Amniotic epithelial cell (primary cell): ENCODE measurements around the gene RANBP1.

ENCODE experiments used
- DNase-seq: peaks from one replicate; pipeline ENCODE4 v3.0.0-alpha.2; 2010; ENCODE audit warnings: low read depth

Gene RANBP1

DNA sequence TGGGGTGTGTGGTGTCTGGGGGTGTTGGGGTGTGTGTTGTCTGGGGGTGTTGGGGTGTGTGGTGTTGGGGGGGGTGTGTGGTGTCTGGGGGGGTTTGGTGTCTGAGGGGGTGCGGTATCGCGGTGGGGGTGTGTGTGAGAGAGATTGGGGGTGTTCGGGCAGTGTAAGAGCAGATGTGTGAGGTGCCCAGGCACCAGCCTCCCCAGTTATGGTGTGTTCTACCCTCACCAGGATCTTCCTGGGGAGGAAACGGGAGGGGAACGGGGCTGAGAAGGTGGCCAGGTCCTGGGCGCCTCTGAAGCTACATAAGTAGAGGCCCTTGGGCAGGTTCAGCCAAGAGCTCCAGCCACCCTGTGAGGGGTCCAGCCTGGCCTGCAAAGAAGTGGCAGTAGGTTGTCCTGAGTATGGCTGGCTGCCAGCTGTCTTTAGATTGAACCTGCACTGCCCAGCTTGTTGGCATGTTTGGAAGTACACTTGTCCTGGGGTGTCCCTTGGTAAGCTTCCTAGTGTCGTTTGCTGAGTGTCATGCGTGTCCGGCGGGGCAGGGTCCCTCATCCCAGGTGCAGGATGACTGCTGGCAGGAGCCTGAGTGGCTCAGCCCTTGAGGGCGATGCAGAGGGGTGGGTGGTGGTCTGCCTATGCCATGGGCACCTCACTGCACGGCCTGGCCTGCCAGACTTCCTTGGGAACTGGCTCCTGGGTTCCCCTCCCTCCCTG is 7.6 kb downstream of the RANBP1 start:
- no peak for DNase-seq

DNA sequence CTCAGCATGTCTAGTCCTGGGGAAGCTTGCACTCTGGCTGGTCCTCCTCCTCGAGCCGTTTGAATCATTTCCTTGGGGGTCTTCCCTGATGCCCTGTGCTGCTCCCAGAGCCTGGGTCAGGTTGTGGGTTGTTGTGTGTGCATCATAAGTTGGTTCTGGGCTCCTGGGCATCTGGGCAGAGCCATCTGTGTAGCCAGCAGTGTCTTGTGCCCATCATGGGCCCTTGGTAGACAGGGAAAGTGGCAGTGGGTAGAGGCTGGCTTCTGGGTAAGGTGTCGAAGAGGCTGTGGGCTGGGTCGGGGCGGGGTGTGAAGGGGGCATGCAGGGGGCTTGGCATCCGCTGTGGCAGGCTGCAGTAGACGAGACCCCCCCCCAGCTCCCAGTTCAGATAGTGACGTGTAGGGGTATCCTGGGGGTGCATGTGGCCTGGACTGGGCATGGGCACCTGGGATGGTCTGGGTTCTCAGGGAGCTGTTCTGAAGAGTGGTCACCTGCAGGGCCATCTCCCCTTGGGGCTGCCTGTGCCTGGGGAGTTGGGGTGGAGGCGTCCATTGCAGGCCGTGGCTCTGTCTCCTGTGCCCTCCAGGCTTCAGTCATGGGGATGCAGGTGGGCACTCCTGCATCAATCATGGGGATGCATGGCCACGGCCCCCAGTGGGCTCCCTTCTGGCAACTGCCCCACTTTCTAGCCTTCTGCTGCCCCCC is 8.3 kb downstream of the RANBP1 start:
- no peak for DNase-seq

DNA sequence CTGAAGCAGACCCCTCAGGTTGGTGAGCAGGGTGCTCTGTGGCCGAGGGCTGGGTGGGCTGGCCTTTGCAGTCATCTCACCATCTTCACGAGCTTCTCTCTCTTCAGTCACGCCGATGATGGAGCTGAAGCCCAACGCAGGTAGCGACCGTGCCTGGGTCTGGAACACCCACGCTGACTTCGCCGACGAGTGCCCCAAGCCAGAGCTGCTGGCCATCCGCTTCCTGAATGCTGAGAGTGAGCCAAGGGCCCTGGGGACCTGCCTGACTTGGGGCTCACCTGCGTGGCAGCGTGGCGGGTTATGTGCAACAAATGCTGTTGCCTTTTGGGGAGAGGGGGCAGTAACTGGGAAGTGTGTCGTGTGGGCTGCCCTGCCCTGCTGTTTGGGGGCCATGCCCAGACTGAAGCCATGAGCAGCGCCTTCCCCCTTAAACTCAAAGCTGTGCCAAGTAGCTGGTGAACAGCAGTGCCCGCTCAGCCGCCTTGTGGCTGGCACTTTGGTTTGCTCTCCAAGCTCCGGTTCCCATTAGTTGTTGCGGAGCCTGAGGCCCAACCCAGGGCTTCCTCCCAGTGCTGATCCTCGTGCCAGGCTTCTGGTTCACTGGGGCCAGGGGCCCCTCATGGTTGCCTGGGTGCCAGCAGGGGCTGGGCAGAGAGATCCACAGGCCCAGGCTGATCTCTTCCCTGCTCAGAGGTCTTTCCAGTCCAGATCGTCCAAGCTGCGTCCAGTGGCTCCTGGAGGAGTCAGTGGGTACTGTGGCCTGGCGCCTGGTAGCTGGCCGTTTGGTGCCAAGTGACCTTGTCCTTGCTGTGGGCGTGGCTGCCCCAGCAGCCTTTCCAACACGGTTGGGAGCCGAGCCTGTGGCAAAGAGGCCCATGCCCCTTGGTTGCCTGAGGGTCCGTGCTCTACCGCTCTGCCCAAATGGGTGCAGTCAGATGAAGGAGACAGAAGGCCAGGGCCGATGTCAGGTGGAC is 9.6 kb downstream of the RANBP1 start:
- DNase-seq: no peak

DNA sequence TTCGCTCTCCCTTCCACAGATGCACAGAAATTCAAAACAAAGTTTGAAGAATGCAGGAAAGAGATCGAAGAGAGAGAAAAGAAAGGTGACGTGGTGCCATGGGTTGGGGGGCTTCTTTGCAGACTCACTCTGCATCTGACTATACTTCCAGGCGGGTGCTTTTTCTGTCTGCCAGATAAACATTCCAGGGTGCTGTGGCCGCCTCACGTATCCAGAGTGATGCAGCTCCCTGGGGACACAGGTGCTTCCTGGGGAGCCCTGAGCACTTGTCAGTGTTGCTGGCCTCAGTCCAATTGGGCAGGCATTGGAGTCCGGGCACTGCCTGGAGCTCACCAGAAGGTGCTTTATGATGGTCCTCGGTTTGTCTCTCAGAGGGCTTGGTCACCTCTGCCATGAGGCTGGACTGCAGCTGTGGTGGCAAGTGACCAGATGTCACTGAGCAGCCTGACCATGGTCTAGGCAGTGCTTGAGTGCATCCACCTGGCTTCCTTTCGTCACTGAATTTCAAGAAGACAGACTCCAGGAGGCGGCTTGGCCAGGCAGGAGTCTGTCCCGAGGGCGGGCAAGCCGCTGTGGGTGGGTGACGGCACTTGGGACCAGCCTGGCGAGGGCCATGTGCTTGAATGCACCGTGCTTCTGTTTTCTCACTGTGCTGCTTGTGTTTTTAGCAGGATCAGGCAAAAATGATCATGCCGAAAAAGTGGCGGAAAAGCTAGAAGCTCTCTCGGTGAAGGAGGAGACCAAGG is 10.6 kb downstream of the RANBP1 start:
- DNase-seq: no peak

DNA sequence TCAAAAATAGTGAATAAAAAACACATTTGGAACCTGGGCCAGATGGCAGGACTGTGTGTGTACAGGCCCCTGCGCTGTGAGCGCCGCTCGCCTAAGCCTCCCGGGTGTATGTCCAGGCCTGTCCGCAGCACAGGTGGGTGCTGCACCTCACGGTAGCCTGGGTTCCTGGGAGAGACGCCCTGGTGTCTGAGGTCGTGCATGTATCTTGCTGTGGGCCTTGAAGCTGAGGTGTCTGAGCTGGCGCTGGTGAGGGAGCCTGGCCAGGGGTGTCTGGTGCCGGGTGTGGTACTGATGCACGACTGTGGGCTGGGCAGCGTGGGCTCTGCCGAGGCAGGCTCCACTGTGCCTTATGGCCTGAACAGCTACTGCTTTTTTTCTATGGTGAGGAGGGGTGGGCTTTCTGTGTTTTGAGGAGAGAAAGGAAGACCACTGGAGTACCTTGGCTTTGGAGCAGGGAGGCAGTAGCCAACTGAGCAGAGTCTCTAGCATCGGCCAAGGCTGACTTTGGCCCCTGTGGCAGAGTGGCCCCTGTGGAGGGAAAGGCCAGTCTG is 11.5 kb downstream of the RANBP1 start:
- no peak for DNase-seq

DNA sequence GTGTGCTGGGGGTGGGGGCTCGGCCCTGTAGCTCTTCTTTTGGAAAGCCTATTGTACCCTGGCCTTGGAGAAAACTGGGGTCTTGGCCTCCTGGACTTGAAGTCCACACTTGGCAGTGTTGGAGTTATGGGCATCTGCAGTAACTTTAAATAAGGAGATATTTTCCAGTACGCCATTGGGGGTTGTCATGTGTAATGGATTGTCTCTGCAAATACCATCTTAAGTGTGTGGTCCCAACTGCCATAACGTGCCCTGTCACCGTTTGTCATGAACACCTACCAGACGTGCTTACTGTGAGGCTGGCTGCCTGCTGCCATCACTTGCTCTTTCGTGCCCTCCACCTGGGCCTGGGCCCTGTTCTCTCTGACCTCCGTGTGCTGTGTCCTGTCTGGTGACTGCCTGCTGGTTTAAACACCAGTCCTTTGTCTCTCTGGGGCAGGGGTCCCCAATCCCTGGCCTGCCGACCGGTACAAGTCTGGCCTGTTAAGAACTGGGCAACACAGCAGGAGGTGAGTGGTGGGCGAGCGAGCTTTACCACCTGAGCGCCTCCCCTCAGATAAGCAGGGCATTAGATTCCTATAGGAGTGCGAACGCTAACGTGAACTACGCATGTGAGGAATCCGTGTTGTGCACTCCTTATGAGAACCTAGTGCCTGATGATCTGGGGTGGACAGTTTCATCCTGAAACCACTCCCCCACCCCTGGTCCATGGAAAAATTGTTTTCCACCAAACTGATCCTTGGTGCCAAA is 12.1 kb downstream of the RANBP1 start:
- no peak for DNase-seq

DNA sequence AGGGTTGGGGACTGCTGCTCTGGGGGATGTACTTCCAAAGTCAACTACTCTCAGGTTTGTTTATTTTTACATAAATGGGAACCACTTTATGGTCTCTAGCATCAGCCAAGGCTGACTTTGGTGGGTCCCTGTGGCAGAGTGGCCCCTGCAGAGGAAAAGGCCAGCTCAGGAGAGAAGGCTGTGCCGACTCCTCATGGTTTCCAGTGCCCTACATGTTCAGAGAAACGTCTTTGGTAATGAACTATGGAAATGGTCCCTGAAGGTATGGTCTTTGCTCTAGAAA is 12.7 kb downstream of the RANBP1 start:
- no peak for DNase-seq

DNA sequence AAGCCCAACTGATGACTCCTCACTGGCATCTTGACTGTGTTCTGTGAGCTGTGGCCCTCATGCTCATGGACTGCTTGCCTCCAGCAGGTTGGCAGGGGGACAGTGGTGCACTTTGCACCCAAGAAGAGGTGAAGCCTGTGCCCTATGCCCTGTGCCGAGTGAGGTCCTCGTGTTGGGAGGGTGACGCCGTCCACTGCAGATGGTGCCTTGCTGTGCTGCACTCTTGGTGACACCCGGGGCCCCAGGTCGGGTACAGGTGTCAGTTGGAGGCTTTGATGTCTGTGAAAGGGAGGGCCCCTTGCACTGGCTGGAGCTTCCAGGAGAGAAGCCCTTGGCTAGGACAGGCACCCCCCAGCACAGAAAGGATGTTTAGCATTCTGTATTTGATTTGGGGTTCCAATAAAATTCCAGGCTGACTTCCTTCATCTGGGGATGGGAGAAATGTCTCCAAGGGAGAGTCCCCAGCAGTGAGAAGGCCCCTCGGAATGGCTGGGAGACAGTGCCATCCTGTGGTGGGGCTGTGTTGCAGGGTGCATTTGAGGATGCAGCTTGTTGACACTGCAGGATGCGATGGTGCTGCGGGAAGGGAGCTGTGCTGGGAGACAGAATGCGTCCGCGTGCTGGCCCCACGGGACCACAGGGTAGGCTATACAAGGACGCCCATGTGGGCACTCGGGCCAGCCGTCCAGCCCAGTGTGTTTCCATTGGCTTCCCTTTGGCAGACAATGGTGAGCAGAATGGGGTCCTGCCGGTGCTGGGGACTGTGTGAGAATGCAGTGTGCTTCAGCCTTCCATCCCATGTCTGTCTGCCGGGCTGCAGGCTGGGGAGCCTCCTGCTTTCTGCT is 13.2 kb downstream of the RANBP1 start:
- DNase-seq: peak; percentile 40

DNA sequence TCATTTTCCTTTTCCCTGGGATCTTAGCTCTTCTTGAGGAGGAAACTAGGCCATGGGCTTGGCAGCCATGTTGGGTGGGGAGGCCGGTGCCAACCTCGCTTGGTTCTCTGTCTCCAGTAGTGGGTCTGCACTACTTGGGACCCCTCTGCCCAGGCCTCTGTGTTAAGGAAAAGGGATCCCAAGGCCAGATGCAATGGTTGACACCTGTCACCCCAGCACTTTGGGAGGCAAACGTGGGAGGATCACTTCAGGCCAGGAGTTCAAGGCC is 13.8 kb downstream of the RANBP1 start:
- DNase-seq: no peak

DNA sequence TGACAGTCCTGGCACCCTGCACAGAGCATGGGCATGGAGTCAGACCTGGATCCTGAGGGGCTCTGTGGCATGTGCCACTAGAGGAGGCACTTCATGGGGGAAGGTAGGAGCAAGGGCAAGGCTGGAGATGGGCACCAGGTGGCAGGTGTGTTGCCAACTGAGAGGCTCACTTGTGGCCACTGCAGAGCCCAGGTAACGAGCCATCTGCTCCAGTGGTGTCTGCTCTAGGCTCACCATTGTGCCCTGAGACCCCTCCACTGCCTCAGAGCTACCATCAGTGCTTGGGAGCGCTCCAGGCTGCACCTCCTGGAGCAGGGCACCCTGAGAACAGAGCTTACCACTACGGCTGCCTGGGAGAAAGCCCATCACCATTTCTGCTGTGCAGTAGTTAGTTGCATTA is 14.4 kb downstream of the RANBP1 start:
- no peak for DNase-seq

DNA sequence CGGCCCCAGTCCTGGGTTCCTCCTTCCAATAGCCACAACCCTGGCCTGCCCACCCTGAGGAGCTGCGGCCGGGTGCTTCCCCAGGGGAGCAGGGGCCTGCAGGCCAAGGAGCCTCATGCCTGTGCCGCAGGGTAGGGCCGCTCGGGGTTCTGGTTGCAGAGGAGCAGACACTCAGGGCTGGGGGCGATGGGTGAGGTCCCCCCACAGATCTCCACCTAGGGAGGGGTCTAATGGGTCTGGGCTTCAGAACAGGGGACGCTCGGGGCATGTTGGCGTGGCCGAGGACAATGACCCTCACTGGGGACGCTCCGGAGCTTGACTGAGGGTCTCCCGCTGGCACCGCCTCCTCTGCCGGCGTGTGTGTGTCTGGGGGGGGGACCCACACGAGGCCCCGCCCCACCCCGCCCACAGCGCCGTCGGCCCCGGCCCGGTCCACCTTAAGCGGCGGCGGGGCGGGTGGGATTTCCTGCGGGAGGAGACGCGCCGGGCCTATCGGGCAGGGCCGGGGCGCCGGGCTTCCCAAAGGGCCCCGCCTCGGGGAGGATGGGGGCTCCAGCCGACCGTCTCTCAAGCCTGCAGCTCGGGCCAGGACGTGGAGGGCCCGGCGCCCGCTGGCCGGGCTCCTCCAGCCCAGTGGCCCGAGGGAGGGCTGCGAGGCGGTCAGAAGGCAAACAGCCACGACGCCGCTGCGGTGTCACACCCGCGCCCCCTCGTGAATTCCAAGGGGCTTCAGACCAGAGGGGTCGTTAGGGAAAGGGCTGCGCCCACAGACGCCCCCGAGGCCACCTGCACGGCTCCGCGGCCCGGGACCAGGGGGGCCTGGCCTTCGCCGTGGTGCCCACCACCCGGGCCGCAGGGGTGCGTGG is 15.1 kb downstream of the RANBP1 start:
- peak; percentile 78 for DNase-seq

DNA sequence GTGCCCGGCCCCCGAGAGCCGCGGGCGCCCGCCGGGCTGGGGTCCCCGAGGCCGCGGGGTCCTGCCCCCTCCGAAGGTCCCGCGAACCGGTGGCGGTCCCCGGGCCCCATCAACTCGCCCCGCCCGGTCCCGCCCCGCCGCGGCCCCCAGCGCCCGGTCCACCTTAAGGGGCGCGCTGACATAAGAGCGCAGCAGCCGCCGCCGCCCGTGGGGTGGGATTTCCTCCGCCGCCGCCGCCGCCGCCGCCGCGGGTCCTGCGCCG is 15.6 kb downstream of the RANBP1 start, which contains the start of gene ZDHHC8:
Gene ZDHHC8 (plus strand): TSS at position 208 of the 262 bp plus-strand sequence. CDS start 144 bp downstream, outside the sequence.
- DNase-seq: no peak

DNA sequence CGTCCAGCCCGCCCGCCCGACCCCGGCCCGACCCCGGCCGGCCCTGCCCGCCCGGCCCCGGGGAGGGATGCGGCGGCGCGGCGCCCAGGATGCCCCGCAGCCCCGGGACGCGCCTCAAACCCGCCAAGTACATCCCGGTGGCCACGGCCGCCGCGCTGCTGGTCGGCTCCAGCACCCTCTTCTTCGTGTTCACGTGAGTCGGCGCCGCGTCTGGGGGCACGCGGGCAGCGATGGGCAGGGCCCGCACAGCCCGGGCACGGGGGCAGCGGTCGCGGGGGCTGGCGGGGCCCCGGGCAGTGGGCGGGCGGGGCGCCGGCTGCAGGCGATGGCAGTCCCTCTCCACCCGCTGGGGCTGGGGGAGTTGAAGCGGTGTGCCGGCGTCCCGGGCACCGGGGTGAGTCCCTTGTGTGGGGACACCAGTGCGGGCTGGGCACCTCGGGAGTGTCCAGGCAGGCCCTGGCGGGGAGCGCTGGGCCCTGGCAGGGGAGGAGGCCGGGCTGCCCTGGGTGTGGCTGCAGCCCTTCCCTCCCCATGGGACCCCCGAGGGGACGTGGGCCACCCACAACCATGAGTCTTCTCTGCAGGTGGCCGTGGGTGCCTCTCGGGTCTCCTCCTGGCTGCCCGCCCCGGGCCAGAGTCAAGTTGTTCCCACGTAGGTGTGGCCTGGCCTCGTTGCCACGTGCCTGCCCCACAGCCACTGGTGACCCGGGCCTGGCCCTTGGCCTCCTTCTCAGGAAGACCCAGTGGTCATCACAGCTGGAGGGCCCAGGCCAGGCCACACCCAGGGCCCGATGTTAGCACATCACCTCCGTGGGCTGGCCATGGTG is 16.2 kb downstream of the RANBP1 start:
- peak; percentile 17 for DNase-seq

DNA sequence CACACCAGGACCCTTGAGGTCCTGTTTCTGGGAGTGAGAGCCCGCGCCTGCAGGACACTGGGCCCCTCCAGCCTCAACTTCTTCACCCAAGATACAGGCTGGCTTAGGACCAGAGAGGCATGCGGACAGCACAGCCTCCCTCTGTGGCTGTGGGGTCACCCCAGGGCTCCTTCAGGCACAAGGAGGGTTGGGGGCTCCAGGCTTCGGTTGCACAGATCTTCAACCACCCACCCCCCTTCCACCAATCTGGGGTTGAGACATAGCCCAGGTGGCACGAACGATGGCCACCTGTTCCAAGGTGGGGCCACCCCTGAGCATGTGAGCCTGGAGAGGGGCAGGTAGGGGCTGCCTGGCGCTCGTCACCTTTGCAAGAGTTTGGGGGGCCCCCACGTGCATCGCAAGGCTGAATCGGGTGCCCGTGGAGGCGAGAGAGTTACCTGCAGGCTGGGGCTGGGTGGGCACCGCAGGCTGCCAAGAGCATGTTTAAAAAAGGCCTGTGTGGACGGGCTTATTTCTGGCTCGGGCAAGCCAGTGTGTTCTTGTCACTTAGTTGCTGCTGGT is 16.9 kb downstream of the RANBP1 start:
- DNase-seq: no peak

DNA sequence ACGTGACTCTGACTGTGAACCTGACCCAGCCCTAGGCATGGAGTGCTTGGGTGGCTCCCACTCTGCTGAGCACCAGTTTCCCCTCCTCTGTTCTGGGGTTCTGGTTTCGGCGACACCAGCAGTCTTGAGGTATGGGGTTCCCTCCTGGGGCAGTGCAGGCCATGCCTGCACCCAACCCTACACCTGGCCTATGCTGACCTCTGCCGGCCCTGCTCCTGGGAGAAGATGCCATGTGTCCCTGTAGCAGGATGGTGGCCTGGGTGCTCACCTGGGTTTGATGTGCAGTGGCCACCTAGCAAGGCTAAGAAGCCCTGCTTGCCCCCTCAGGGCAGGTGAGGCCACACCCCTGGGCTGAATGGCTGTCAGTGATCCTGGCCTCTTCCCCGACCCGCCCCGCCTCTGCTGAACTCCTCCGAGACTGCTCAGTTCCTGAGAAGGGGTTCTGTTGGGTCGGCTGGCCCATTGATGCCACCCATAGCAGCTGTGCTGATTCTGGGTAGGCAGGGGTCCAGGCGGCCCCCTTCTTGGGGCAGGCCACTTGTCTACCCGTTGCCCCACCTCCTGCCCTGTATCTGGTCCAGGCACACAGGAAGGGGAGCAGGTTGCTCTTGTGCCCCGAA is 18.1 kb downstream of the RANBP1 start:
- no peak for DNase-seq

DNA sequence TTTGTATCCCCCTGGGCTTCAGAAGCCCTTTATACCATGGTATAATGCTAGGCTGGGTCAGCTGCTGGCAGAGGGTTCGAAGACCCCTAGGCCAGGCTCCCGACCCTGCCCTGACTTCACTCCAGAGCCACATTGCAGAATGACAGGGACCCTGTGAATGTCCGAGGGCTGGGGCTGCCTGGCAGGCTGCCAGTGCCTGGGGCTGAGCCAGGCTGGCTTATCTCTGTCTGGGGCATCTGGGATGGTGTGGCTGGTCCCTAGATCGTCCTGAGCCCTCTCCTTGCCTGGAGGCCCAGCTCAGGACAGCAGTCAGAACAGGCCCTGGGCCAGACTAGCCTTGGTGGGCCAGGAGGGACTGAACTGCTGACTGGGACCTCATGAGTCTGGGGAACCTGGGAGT is 19.4 kb downstream of the RANBP1 start:
- DNase-seq: no peak

DNA sequence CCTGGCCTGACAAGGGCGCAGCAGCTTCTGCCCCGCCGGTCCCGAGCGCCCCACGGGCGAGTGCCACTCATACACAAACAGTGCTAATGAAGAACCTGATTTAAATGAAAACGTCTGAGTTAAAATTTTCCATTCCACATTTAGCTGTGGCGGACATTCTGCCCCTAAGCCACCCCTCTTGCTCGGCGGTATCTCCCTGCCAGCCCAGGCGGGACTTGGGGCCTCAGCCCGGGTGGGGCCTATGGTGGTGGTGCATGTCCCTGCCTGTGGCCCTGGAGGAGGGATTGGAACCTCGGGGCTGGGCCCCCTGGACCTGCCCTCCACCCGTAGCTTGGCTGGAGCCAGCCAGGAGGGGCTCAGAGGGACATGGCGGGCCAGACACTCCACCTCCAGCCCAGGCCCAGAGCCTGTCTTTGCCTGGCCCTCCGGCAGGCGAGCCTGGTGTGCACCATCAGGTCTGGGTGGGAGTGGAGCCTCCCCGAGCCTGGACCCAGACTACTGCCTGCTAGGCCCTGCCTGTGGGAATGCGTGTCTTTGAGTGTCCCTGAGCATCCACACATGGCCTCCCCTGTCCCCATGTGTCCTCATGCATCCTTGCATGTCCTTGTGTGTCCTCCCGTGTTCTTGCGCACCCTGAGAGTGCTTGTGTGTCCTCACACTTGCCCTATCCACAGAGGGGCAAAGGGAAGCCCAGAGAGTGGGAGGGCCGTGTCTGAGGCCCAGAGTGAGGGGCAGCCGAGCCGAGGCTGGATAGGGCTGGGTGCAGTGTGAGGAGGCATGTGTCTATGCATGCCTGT is 20.1 kb downstream of the RANBP1 start:
- no peak for DNase-seq
